Karpas-422 (cell line): ENCODE data around the gene TRIM66. TPM values are rescaled to one million over a fixed set of nuclear protein-coding genes. Genes with fewer than 3 reads are reported as not detected.

Source experiments
- DNase-seq: peaks from one replicate; pipeline ENCODE4 v3.0.0-alpha.2; 2015
- H2AFZ ChIP-seq: fragments of 200-600 bp; sonication (generic); 2 replicates; pipeline ENCODE4 v1.6.1; 2014; ENCODE audit warnings: antibody characterized with exemption, low read length, mixed read lengths
- H3K27ac ChIP-seq: fragments of 200-600 bp; sonication (generic); 2 replicates; pipeline ENCODE4 v1.5.1; 2014; ENCODE audit warnings: mild to moderate bottlenecking, low read length, moderate library complexity
- H3K27me3 ChIP-seq: fragments of 200-600 bp; sonication (generic); 2 replicates; pipeline ENCODE4 v1.6.1; 2014; ENCODE audit warnings: low read length, mixed read lengths
- H3K36me3 ChIP-seq: fragments of 200-600 bp; sonication (generic); 2 replicates; pipeline ENCODE4 v1.6.1; 2014; ENCODE audit warnings: low read length, mixed read lengths; ENCODE audit not compliant: insufficient read depth
- H3K4me1 ChIP-seq: fragments of 200-600 bp; sonication (generic); 2 replicates; pipeline ENCODE4 v1.6.1; 2014; ENCODE audit warnings: mild to moderate bottlenecking, low read length, mixed read lengths
- H3K4me2 ChIP-seq: fragments of 200-600 bp; sonication (generic); 2 replicates; pipeline ENCODE4 v1.6.1; 2014; ENCODE audit warnings: low read length, low read depth, mild to moderate bottlenecking; ENCODE audit not compliant: poor library complexity, severe bottlenecking
- H3K4me3 ChIP-seq: fragments of 200-600 bp; sonication (generic); 2 replicates; pipeline ENCODE4 v1.5.1; 2014; ENCODE audit warnings: mild to moderate bottlenecking, antibody characterized with exemption, low read length, mixed read lengths
- H3K79me2 ChIP-seq: fragments of 200-600 bp; sonication (generic); 2 replicates; pipeline ENCODE4 v1.6.1; 2014; ENCODE audit warnings: mild to moderate bottlenecking, low read length, mixed read lengths
- H3K9ac ChIP-seq: fragments of 200-600 bp; sonication (generic); 2 replicates; pipeline ENCODE4 v1.6.0; 2014; ENCODE audit warnings: low read length
- H3K9me2 ChIP-seq: fragments of 200-600 bp; sonication (generic), shearing (Covaris generic); replicated peaks from 2 replicates; pipeline ENCODE4 v1.6.0; 2014; ENCODE audit warnings: mild to moderate bottlenecking, low read length, moderate library complexity; ENCODE audit not compliant: insufficient read depth
- H3K9me3 ChIP-seq: fragments of 300-700, 200-600 bp; sonication (generic); 2 replicates; pipeline ENCODE4 v1.6.1; 2014; ENCODE audit warnings: low read length, mixed read lengths
- H4K20me1 ChIP-seq: fragments of 200-600 bp; sonication (generic); 2 replicates; pipeline ENCODE4 v1.6.1; 2014; ENCODE audit warnings: mild to moderate bottlenecking, antibody characterized with exemption, low read length, low read depth; ENCODE audit not compliant: insufficient read depth
- total RNA-seq: library from RNA; depleted of rRNA; stranded (reverse); fragments of >200 nt; shearing (Covaris generic); gene quantifications from 2 replicates; pipeline ENCODE4 v1.2.3, GENCODE V29; 2014; ENCODE audit warnings: low replicate concordance

TRIM66 gene
- total RNA-seq, 1 experiment from 2014 or later: 13.3 TPM

GRCh38 chr11:8598506-8598905 is 84.0 kb downstream of the TRIM66 start:
- H3K9me3 ChIP-seq: no peaks in the 10 kb centered on the region
- no peak overlapping the region for H3K4me2 ChIP-seq
- H3K4me3 ChIP-seq: no peak overlapping the region
- H3K4me1 ChIP-seq: peaks cover 28% of the 10 kb centered on the region
- H4K20me1 ChIP-seq: no peaks in the 10 kb centered on the region
- no peak overlapping the region for H2AFZ ChIP-seq
- H3K36me3 ChIP-seq: no peaks in the 10 kb centered on the region
- H3K9me2 ChIP-seq: no peaks in the 10 kb centered on the region
- H3K9ac ChIP-seq: no peak overlapping the region
- H3K79me2 ChIP-seq: no peaks in the 10 kb centered on the region
- H3K27ac ChIP-seq: no peak overlapping the region
- no peaks in the 10 kb centered on the region for H3K27me3 ChIP-seq
- no peak for DNase-seq

DNA sequence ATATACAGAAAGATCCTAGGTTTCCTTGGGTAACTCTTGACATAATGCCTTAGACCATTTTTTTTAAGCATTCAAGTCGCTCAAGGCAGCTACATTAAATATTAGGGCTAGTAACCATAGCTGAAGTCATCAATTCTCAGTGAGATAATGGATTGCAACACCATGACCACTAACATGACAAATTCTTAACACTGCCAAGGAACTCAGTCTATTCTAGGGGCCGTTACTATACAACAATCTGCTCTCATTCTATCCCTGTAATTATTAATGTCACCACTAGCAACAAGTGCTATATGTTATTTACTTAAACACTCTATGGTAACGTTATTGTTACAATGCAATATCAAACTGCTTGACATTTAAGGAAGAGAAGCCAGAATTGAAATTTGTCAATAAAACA is 85.3 kb downstream of the TRIM66 start:
- Histone ChIP-seq H3K27ac (no peak overlapping the region), H3K4me2 (no peak overlapping the region), H2AFZ (no peak overlapping the region), H3K9me3 (no peaks in the 10 kb centered on the region), H3K36me3 (no peaks in the 10 kb centered on the region), H4K20me1 (no peaks in the 10 kb centered on the region), H3K79me2 (no peaks in the 10 kb centered on the region), H3K9me2 (no peaks in the 10 kb centered on the region), H3K27me3 (no peaks in the 10 kb centered on the region), H3K4me1 (peaks cover 38% of the 10 kb centered on the region), H3K9ac (no peak overlapping the region), H3K4me3 (no peak overlapping the region)
- DNase-seq: no peak

DNA sequence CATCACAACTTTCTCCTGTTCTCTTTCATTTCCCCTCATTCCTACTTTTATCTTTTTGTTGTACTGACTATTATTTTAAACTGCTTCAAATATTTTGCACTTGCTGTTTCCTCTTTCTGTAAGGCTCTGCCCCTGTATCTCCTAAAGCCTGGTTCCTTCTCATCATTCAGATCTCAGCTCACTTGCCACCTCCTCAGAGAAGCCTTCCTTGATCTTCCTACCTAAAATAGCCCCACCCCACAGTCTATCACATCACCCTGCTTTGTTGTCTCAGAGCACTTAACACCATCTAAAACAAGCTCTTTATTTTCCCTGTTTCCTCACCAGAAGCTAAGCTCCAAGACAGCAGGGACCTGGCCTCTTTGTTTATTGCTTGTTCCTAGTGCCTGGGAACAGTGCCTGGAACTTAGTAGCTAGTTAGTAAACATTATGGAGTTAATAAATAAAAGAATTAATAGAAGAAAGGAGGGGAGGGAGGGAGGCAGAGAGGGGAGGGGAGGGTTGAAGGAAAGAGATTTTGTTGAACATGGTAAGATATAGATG is 85.9 kb downstream of the TRIM66 start:
- H3K27ac ChIP-seq: no peak overlapping the region
- DNase-seq: no peak
- no peaks in the 10 kb centered on the region for H3K36me3 ChIP-seq
- H3K9ac ChIP-seq: no peak overlapping the region
- no peaks in the 10 kb centered on the region for H3K27me3 ChIP-seq
- no peak overlapping the region for H2AFZ ChIP-seq
- no peak overlapping the region for H3K4me2 ChIP-seq
- H3K4me1 ChIP-seq: peaks cover 38% of the 10 kb centered on the region
- no peaks in the 10 kb centered on the region for H3K9me2 ChIP-seq
- no peaks in the 10 kb centered on the region for H3K79me2 ChIP-seq
- H3K4me3 ChIP-seq: no peak overlapping the region
- no peaks in the 10 kb centered on the region for H4K20me1 ChIP-seq
- H3K9me3 ChIP-seq: no peaks in the 10 kb centered on the region

GRCh38 chr11:8593935-8594909 is 88.2 kb downstream of the TRIM66 start, which contains the start of gene STK33:
TSS of gene STK33 (minus strand) at chr11:8594228. CDS start at chr11:8474905, 119,323 bp downstream.
- Histone ChIP-seq H3K9me3 (no peaks in the 10 kb centered on the region), H3K27ac (no peak within 1 kb of the TSS), H3K9ac (peak within 1 kb of the TSS; percentile 79), H3K36me3 (no peaks in the 10 kb centered on the region), H3K27me3 (no peaks in the 10 kb centered on the region), H4K20me1 (no peaks in the 10 kb centered on the region), H3K9me2 (no peaks in the 10 kb centered on the region), H3K4me2 (peak within 1 kb of the TSS; percentile 94), H2AFZ (peak within 1 kb of the TSS; percentile 97), H3K4me3 (peak within 1 kb of the TSS; percentile 86), H3K4me1 (peaks cover 38% of the 10 kb centered on the region), H3K79me2 (no peaks in the 10 kb centered on the region)
- DNase-seq: peak; percentile 90

DNA sequence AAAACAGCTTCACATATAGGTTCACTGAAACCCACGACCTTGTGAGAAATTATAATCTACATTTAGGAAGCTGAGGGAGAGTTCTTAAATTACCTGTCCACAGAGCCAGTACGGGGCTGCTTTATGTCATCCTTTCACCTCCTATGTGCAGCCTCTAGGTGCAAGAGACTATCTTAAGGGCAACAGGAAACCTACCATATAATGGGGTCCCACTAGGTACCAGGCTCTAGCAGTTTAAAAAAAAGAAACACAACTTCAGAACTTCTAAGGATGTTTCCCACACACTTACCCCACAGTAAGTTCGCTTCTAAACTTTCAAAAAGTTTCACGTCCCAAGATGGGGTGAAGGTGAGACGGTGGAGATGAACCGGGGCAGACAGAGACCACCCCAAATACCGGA is 89.0 kb downstream of the TRIM66 start:
- H3K79me2 ChIP-seq: no peaks in the 10 kb centered on the region

GRCh38 chr11:8587915-8588314 is 94.5 kb downstream of the TRIM66 start:
- peaks cover 4% of the 10 kb centered on the region for H3K4me1 ChIP-seq
- H2AFZ ChIP-seq: no peak overlapping the region
- no peak overlapping the region for H3K9ac ChIP-seq
- H3K36me3 ChIP-seq: no peaks in the 10 kb centered on the region
- H3K79me2 ChIP-seq: no peaks in the 10 kb centered on the region
- no peaks in the 10 kb centered on the region for H3K9me2 ChIP-seq
- no peak overlapping the region for H3K4me3 ChIP-seq
- no peaks in the 10 kb centered on the region; the same call in 1 of the 2 replicates for H3K27me3 ChIP-seq
- H3K27ac ChIP-seq: no peak overlapping the region
- H3K9me3 ChIP-seq: peaks cover 3% of the 10 kb centered on the region; the same call in 1 of the 2 replicates
- H3K4me2 ChIP-seq: no peak overlapping the region
- DNase-seq: no peak
- no peaks in the 10 kb centered on the region for H4K20me1 ChIP-seq

More for the DNA sequence above, 89.0 kb downstream of the TRIM66 start:
- H4K20me1 ChIP-seq: no peaks in the 10 kb centered on the region
- no peaks in the 10 kb centered on the region for H3K36me3 ChIP-seq
- H3K9ac ChIP-seq: peak overlapping the region; percentile 79
- H3K27me3 ChIP-seq: no peaks in the 10 kb centered on the region
- peak; percentile 51 for DNase-seq
- peak overlapping the region; percentile 94 for H3K4me2 ChIP-seq
- H3K4me3 ChIP-seq: peak overlapping the region; percentile 86
- no peaks in the 10 kb centered on the region for H3K9me2 ChIP-seq
- H3K27ac ChIP-seq: no peak overlapping the region
- H3K9me3 ChIP-seq: no peaks in the 10 kb centered on the region
- peaks cover 38% of the 10 kb centered on the region for H3K4me1 ChIP-seq
- H2AFZ ChIP-seq: peak overlapping the region; percentile 97; the same call in 1 of the 2 replicates

GRCh38 chr11:8586805-8587204 is 95.7 kb downstream of the TRIM66 start:
- H3K9me3 ChIP-seq: peaks cover 3% of the 10 kb centered on the region; the same call in 1 of the 2 replicates
- H3K79me2 ChIP-seq: no peaks in the 10 kb centered on the region
- no peak overlapping the region for H3K27ac ChIP-seq
- H2AFZ ChIP-seq: no peak overlapping the region
- H3K4me3 ChIP-seq: no peak overlapping the region
- no peaks in the 10 kb centered on the region; the same call in 1 of the 2 replicates for H3K27me3 ChIP-seq
- no peak overlapping the region for H3K9ac ChIP-seq
- H3K4me1 ChIP-seq: no peaks in the 10 kb centered on the region
- no peaks in the 10 kb centered on the region for H3K36me3 ChIP-seq
- no peak overlapping the region for H3K4me2 ChIP-seq
- no peaks in the 10 kb centered on the region for H3K9me2 ChIP-seq
- no peaks in the 10 kb centered on the region for H4K20me1 ChIP-seq
- DNase-seq: no peak

- peaks cover 3% of the 10 kb centered on the region; the same call in 1 of the 2 replicates for H3K9me3 ChIP-seq
- H3K27ac ChIP-seq: no peak overlapping the region
- no peaks in the 10 kb centered on the region for H3K9me2 ChIP-seq
- no peaks in the 10 kb centered on the region for H3K4me1 ChIP-seq
- H3K9ac ChIP-seq: no peak overlapping the region
- no peaks in the 10 kb centered on the region for H3K79me2 ChIP-seq
- no peaks in the 10 kb centered on the region; the same call in 1 of the 2 replicates for H3K27me3 ChIP-seq
- no peaks in the 10 kb centered on the region for H3K36me3 ChIP-seq
- no peak overlapping the region for H3K4me2 ChIP-seq
- H3K4me3 ChIP-seq: no peak overlapping the region
- H2AFZ ChIP-seq: no peak overlapping the region
- H4K20me1 ChIP-seq: no peaks in the 10 kb centered on the region
- no peak for DNase-seq
Measured at GRCh38 chr11:8586184-8586583, 96.3 kb downstream of the TRIM66 start.
